ENCODE data around the gene IFT122.
"Not testable (repeated sequence)": the region's sequence is repeated elsewhere in the genome, so short reads cannot be mapped to it uniquely, and the experiment has no call there.

Gene IFT122

GRCh38 chr3:129506231-129506742 is 66.3 kb downstream of the IFT122 start:
- Histone ChIP-seq H3K27me3 (ENCODE audit: insufficient read depth, insufficient read length) (no peaks in the 10 kb centered on the region), H3K9me3 (ENCODE audit: insufficient read depth, low read length) (no peaks in the 10 kb centered on the region), H3K4me1 (ENCODE audit: insufficient read depth, insufficient read length) (peaks cover 10% of the 10 kb centered on the region), H3K4me3 (ENCODE audit: insufficient read length, low read depth) (no peak overlapping the region), H3K9ac (ENCODE audit: insufficient read length, low read depth) (no peak overlapping the region), H3K36me3 (ENCODE audit: insufficient read depth, insufficient read length, low read length) (peaks cover 95% of the 10 kb centered on the region)
- no peak for DNase-seq (ENCODE audit: low read depth, low spot score)
- no peak for TF ChIP-seq ZNF274 (IDR thresholded peaks at IDR 0.05; ENCODE audit: low read depth, low read length)

GRCh38 chr3:129507181-129507831 is 67.3 kb downstream of the IFT122 start:
- peaks cover 95% of the 10 kb centered on the region for H3K36me3 ChIP-seq (ENCODE audit: insufficient read depth, insufficient read length, low read length)
- no peaks in the 10 kb centered on the region for H3K9me3 ChIP-seq (ENCODE audit: insufficient read depth, low read length)
- H3K4me3 ChIP-seq (ENCODE audit: insufficient read length, low read depth) = no peak overlapping the region
- H3K4me1 ChIP-seq (ENCODE audit: insufficient read depth, insufficient read length) = peaks cover 12% of the 10 kb centered on the region
- no peak for DNase-seq (ENCODE audit: low read depth, low spot score)
- H3K27me3 ChIP-seq (ENCODE audit: insufficient read depth, insufficient read length) = no peaks in the 10 kb centered on the region
- TF ChIP-seq YY1 (IDR thresholded peaks at IDR 0.05; ENCODE audit: insufficient read depth, insufficient read length) (no peak), ZNF274 (IDR thresholded peaks at IDR 0.05; ENCODE audit: low read depth, low read length) (no peak), SUZ12 (IDR thresholded peaks at IDR 0.05; ENCODE audit: extremely low read depth, insufficient read depth, insufficient read length) (no peak)
- no peak overlapping the region for H3K9ac ChIP-seq (ENCODE audit: insufficient read length, low read depth)

GRCh38 chr3:129512595-129512994 is 72.6 kb downstream of the IFT122 start:
- peaks cover 10% of the 10 kb centered on the region for H3K4me1 ChIP-seq (ENCODE audit: insufficient read depth, insufficient read length)
- DNase-seq (ENCODE audit: low read depth, low spot score) = no peak
- H3K9me3 ChIP-seq (ENCODE audit: insufficient read depth, low read length) = no peaks in the 10 kb centered on the region
- H3K9ac ChIP-seq (ENCODE audit: insufficient read length, low read depth) = no peak overlapping the region
- H3K4me3 ChIP-seq (ENCODE audit: insufficient read length, low read depth) = no peak overlapping the region
- TF ChIP-seq ZNF274 (IDR thresholded peaks at IDR 0.05; ENCODE audit: low read depth, low read length) (no peak), YY1 (IDR thresholded peaks at IDR 0.05; ENCODE audit: insufficient read depth, insufficient read length) (no peak), SUZ12 (IDR thresholded peaks at IDR 0.05; ENCODE audit: extremely low read depth, insufficient read depth, insufficient read length) (no peak)
- H3K27me3 ChIP-seq (ENCODE audit: insufficient read depth, insufficient read length) = no peaks in the 10 kb centered on the region
- H3K36me3 ChIP-seq (ENCODE audit: insufficient read depth, insufficient read length, low read length) = peaks cover 87% of the 10 kb centered on the region

GRCh38 chr3:129513705-129514104 is 73.7 kb downstream of the IFT122 start:
- H3K36me3 ChIP-seq (ENCODE audit: insufficient read depth, insufficient read length, low read length) = peaks cover 89% of the 10 kb centered on the region
- peaks cover 12% of the 10 kb centered on the region for H3K4me1 ChIP-seq (ENCODE audit: insufficient read depth, insufficient read length)
- no peak overlapping the region for H3K4me3 ChIP-seq (ENCODE audit: insufficient read length, low read depth)
- H3K9me3 ChIP-seq (ENCODE audit: insufficient read depth, low read length) = no peaks in the 10 kb centered on the region
- no peak for TF ChIP-seq YY1 (IDR thresholded peaks at IDR 0.05; ENCODE audit: insufficient read depth, insufficient read length)
- no peak for DNase-seq (ENCODE audit: low read depth, low spot score)
- H3K27me3 ChIP-seq (ENCODE audit: insufficient read depth, insufficient read length) = no peaks in the 10 kb centered on the region
- H3K9ac ChIP-seq (ENCODE audit: insufficient read length, low read depth) = no peak overlapping the region

- no peak for DNase-seq (ENCODE audit: low read depth, low spot score)
- Histone ChIP-seq H3K9me3 (ENCODE audit: insufficient read depth, low read length) (no peaks in the 10 kb centered on the region), H3K36me3 (ENCODE audit: insufficient read depth, insufficient read length, low read length) (peaks cover 89% of the 10 kb centered on the region), H3K4me1 (ENCODE audit: insufficient read depth, insufficient read length) (peaks cover 12% of the 10 kb centered on the region), H3K9ac (ENCODE audit: insufficient read length, low read depth) (no peak overlapping the region), H3K27me3 (ENCODE audit: insufficient read depth, insufficient read length) (no peaks in the 10 kb centered on the region), H3K4me3 (ENCODE audit: insufficient read length, low read depth) (no peak overlapping the region)
- TF ChIP-seq SUZ12 (IDR thresholded peaks at IDR 0.05; ENCODE audit: extremely low read depth, insufficient read depth, insufficient read length) (no peak), YY1 (IDR thresholded peaks at IDR 0.05; ENCODE audit: insufficient read depth, insufficient read length) (no peak), ZNF274 (IDR thresholded peaks at IDR 0.05; ENCODE audit: low read depth, low read length) (no peak)
These were observed 74.1 kb downstream of the IFT122 start for GRCh38 chr3:129514110-129514509.

GRCh38 chr3:129514563-129514962 is 74.5 kb downstream of the IFT122 start:
- Histone ChIP-seq H3K4me1 (ENCODE audit: insufficient read depth, insufficient read length) (peaks cover 12% of the 10 kb centered on the region), H3K9ac (ENCODE audit: insufficient read length, low read depth) (no peak overlapping the region), H3K36me3 (ENCODE audit: insufficient read depth, insufficient read length, low read length) (peaks cover 90% of the 10 kb centered on the region), H3K9me3 (ENCODE audit: insufficient read depth, low read length) (no peaks in the 10 kb centered on the region), H3K27me3 (ENCODE audit: insufficient read depth, insufficient read length) (no peaks in the 10 kb centered on the region), H3K4me3 (ENCODE audit: insufficient read length, low read depth) (no peak overlapping the region)
- TF ChIP-seq ZNF274 (IDR thresholded peaks at IDR 0.05; ENCODE audit: low read depth, low read length) = no peak
- TF ChIP-seq SUZ12 (IDR thresholded peaks at IDR 0.05; ENCODE audit: extremely low read depth, insufficient read depth, insufficient read length) = no peak
- no peak for TF ChIP-seq YY1 (IDR thresholded peaks at IDR 0.05; ENCODE audit: insufficient read depth, insufficient read length)
- no peak for DNase-seq (ENCODE audit: low read depth, low spot score)

GRCh38 chr3:129515108-129515820 is 75.2 kb downstream of the IFT122 start:
- Histone ChIP-seq H3K36me3 (ENCODE audit: insufficient read depth, insufficient read length, low read length) (peaks cover 90% of the 10 kb centered on the region), H3K4me1 (ENCODE audit: insufficient read depth, insufficient read length) (peaks cover 14% of the 10 kb centered on the region)
- H3K9ac ChIP-seq (ENCODE audit: insufficient read length, low read depth); H3K9me3 ChIP-seq (ENCODE audit: insufficient read depth, low read length); H3K4me3 ChIP-seq (ENCODE audit: insufficient read length, low read depth); H3K27me3 ChIP-seq (ENCODE audit: insufficient read depth, insufficient read length); DNase-seq (ENCODE audit: low read depth, low spot score): not testable (repeated sequence)

GRCh38 chr3:129515821-129516432 is 75.9 kb downstream of the IFT122 start:
- Histone ChIP-seq H3K4me1 (ENCODE audit: insufficient read depth, insufficient read length) (peaks cover 15% of the 10 kb centered on the region), H3K36me3 (ENCODE audit: insufficient read depth, insufficient read length, low read length) (peaks cover 87% of the 10 kb centered on the region)
- H3K9me3 ChIP-seq (ENCODE audit: insufficient read depth, low read length); H3K9ac ChIP-seq (ENCODE audit: insufficient read length, low read depth); H3K27me3 ChIP-seq (ENCODE audit: insufficient read depth, insufficient read length); H3K4me3 ChIP-seq (ENCODE audit: insufficient read length, low read depth); DNase-seq (ENCODE audit: low read depth, low spot score): not testable (repeated sequence)

Data from NT2/D1 (cell line).